Embryonic facial prominence (tissue), 1 donor: ENCODE results near the gene LINGO4.
A peak's percentile ranks its signal among the peaks of the same experiment; 100 is the strongest.

Source experiments
- DNase-seq: peaks from one replicate; pipeline ENCODE4 v3.0.0-alpha.2; 2016; ENCODE audit errors: extremely low spot score

Gene LINGO4

GRCh38 chr1:151814426-151814825, 9.2 kb upstream of the LINGO4 start:
- no peak for DNase-seq

- DNase-seq, result no peak
These were observed 8.2 kb upstream of the LINGO4 start for GRCh38 chr1:151813271-151813977.

- no peak for DNase-seq
These were observed 6.0 kb upstream of the LINGO4 start for GRCh38 chr1:151811181-151811580.

GRCh38 chr1:151809985-151810556, 4.9 kb upstream of the LINGO4 start:
- no peak for DNase-seq

- no peak for DNase-seq
These were observed 4.2 kb upstream of the LINGO4 start for GRCh38 chr1:151809290-151809984.

GRCh38 chr1:151807766-151808165, 2.5 kb upstream of the LINGO4 start:
- no peak for DNase-seq

GRCh38 chr1:151807131-151807530, 1.9 kb upstream of the LINGO4 start:
- no peak for DNase-seq

- DNase-seq, result no peak
These were observed 951 bp upstream of the LINGO4 start for GRCh38 chr1:151806170-151806569.

- no peak for DNase-seq
These were observed 1.3 kb downstream of the LINGO4 start for GRCh38 chr1:151803915-151804314.

GRCh38 chr1:151803164-151803563, 2.1 kb downstream of the LINGO4 start:
- no peak for DNase-seq

- no peak for DNase-seq
These were observed 2.8 kb downstream of the LINGO4 start for GRCh38 chr1:151802372-151802771.

- no peak for DNase-seq
These were observed 3.4 kb downstream of the LINGO4 start for GRCh38 chr1:151801846-151802245.

GRCh38 chr1:151801310-151801820, 3.9 kb downstream of the LINGO4 start:
- DNase-seq, result no peak

GRCh38 chr1:151800830-151801229, 4.4 kb downstream of the LINGO4 start:
- no peak for DNase-seq

- DNase-seq, result no peak
These were observed 5.8 kb downstream of the LINGO4 start for GRCh38 chr1:151799179-151800022.

- DNase-seq, result no peak
These were observed 6.6 kb downstream of the LINGO4 start for GRCh38 chr1:151798571-151798970.

GRCh38 chr1:151790940-151791651, 14.1 kb downstream of the LINGO4 start:
- no peak for DNase-seq

- peak; percentile 98 for DNase-seq
These were observed 14.9 kb downstream of the LINGO4 start, which contains the start of gene TDRKH for GRCh38 chr1:151790071-151790939. Gene TDRKH, minus strand, starts transcription at chr1:151790500. Its CDS starts 7,478 bp downstream, at chr1:151783022.

GRCh38 chr1:151787689-151788088, 17.5 kb downstream of the LINGO4 start:
- DNase-seq, result no peak

- DNase-seq, result no peak
These were observed 21.4 kb downstream of the LINGO4 start for GRCh38 chr1:151783796-151784195.
